ENCODE results near the gene DIP2C.

- no peak for TF ChIP-seq CTCF (conservative IDR thresholded peaks at IDR 0.05 in 1 of 2, IDR thresholded peaks at IDR 0.05 in 1 of 2; ENCODE audit: extremely low read depth in 1 of 2, insufficient read depth in 1 of 2, low read depth in 1 of 2, low read length in 2 of 2)
- TF ChIP-seq EZH2 (IDR thresholded peaks at IDR 0.05; ENCODE audit: borderline replicate concordance, low read length), result no peak
These were observed 319.0 kb downstream of the DIP2C start for GRCh38 chr10:370449-370825.

Measured in mammary epithelial cell (primary cell).